ENCODE data around the gene PDAP1. TPM values are rescaled to one million over a fixed set of nuclear protein-coding genes. Genes with fewer than 3 reads are reported as not detected.

PDAP1 gene
- total and polyA plus RNA-seq, 2 of the 8 experiments (the other 6 are each of a cell fraction or from before 2014, with no cell fraction given): 26.6 to 169 TPM

DNA sequence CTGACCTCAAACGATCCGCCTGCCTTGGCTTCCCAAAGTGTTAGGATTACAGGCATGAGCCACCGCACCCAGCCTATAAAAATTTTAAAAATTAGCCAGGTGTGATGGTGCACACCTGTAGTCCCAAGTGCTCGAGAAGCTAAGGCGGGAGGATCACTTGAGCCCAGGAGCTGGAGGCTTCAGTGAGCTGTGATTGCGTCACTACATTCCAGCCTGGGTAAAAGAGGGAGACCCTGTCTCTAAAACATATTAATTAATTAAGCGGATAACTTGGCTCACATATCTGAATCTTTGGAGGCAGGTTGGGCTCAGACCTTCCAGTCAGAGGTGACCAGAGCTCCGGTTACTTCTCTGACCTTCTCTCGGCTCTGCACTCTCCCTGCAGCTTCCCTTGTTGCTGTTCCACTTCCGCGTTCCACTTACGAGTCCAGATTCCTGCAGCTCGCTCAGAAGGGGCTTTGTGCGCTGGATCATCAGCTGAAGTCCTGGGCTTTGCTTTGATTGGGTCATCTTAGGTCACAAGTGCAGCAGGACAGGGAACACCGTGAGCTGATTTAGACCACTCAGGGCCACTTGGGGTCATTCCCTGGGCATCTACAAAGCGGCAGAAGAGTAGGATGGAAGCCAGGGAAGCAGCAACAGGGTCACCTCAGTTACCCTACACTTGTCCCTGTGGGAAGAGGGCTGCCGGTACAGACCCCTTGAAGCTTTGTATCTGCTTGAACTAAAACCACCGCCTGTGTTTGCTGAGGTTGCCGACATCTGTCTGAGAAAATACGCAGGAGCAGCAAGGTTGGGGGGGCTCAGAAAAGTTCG is 35.9 kb downstream of the PDAP1 start:
- Histone ChIP-seq H2AK5ac (ENCODE audit: low read depth, low read length) (no peak overlapping the region), H4K20me1 (replicated peaks in 1 of 2; ENCODE audit: control insufficient read depth in 1 of 2, insufficient read depth in 2 of 2, low read length in 2 of 2) (peaks cover 2 to 4% of the 10 kb centered on the region in 2 experiments), H2BK20ac (ENCODE audit: low read length) (no peak overlapping the region), H4K5ac (ENCODE audit: insufficient read length, low read depth, low read length) (no peak overlapping the region), H2BK15ac (ENCODE audit: low read length) (no peak overlapping the region), H3K4me2 (ENCODE audit: insufficient read depth in 1 of 2, low read depth in 2 of 2, low read length in 2 of 2) (no peak overlapping the region), H3K79me1 (ENCODE audit: low read depth, low read length) (peaks cover 3% of the 10 kb centered on the region; the same call in 1 of the 2 replicates), H2BK12ac (ENCODE audit: low read depth, low read length) (no peak overlapping the region), H3K23me2 (ENCODE audit: low read depth, low read length) (0 out of 2 replicates have a peak, but pooled peaks cover 6% of the 10 kb centered on the region), H3K36me3 (ENCODE audit: control insufficient read depth in 2 of 4, insufficient read depth in 4 of 4, low read length in 3 of 4) (no peaks in the 10 kb centered on the region), H4K8ac (ENCODE audit: extremely low read depth, insufficient read depth, low read length) (0 out of 2 replicates have a peak overlapping the region, but pooled peaks have one; percentile 51), H3K4me1 (replicated peaks in 1 of 4; ENCODE audit: control insufficient read depth in 3 of 4, insufficient read depth in 4 of 4, low read length in 3 of 4) (peaks cover 0 to 2% (median 0%) of the 10 kb centered on the region in 4 experiments; a peak in 1 of 7 replicates), H3K27me3 (replicated peaks in 1 of 4; ENCODE audit: control insufficient read depth in 3 of 4, extremely low read depth in 1 of 4, insufficient read depth in 3 of 4, low read length in 3 of 4) (no peaks in the 10 kb centered on the region), H3K79me2 (ENCODE audit: control insufficient read depth in 1 of 2, insufficient read depth in 2 of 2, low read length in 2 of 2) (peaks cover 0 to 5% of the 10 kb centered on the region in 2 experiments; a peak in 2 of 4 replicates), H3K14ac (ENCODE audit: insufficient read length) (no peak overlapping the region), H2BK5ac (ENCODE audit: low read depth, low read length) (no peak overlapping the region), H3K9ac (replicated peaks in 1 of 4; ENCODE audit: extremely low read depth in 1 of 4, low read depth in 3 of 4, low read length in 3 of 4) (no peak overlapping the region), H2BK120ac (replicated peaks; ENCODE audit: low read depth, low read length) (no peak overlapping the region), H3K9me3 (ENCODE audit: insufficient read depth in 2 of 2, low read depth in 1 of 2, low read length in 1 of 2) (no peaks in the 10 kb centered on the region), H3K27ac (ENCODE audit: low read depth, low read length) (no peak overlapping the region), H4K91ac (replicated peaks; ENCODE audit: insufficient read length, low read length) (no peak overlapping the region), H3K23ac (ENCODE audit: insufficient read length) (no peak overlapping the region), H3K4me3 (ENCODE audit: extremely low read depth in 1 of 4, insufficient read depth in 2 of 4, low read depth in 3 of 4, low read length in 4 of 4) (no peak overlapping the region), H3K56ac (replicated peaks; ENCODE audit: insufficient read length, low read depth, low read length) (no peak overlapping the region), H3K4ac (replicated peaks; ENCODE audit: insufficient read length, low read depth, low read length) (no peak overlapping the region), H3K18ac (ENCODE audit: extremely low read depth, low read length) (no peak overlapping the region), H2AFZ (ENCODE audit: low read length) (no peak overlapping the region)
- WGBS, 2 experiments (ENCODE audit: extremely low coverage in 1 of 2, insufficient coverage in 1 of 2, insufficient read length in 1 of 2, insufficient replicate concordance in 2 of 2, low coverage in 1 of 2, low lambda C conversion rate in 2 of 2, missing lambda C conversion rate in 1 of 2): 85% methylated on average over 21 of the region's 21 CpGs; no CpG with 5 or more reads in 1 of the 2 experiments
- TF ChIP-seq CEBPB (IDR thresholded peaks at IDR 0.05; ENCODE audit: low read depth, low read length) (peak; percentile 73), BACH1 (IDR thresholded peaks at IDR 0.05; ENCODE audit: low read length) (no peak)
- POLR2A ChIA-PET (ENCODE audit: partially characterized antibody): interaction anchor here (0.7 to 5.5 kb wide), 7 partner anchors 12 to 706 kb away, joined by 3 to 49 read pairs (median 4); partner anchors contain the start of genes BUD31 and PDAP1
- DNase-seq (ENCODE audit: low read depth in 1 of 2, low spot score in 2 of 2): no peak
- CTCF ChIA-PET (ENCODE audit: partially characterized antibody): interaction anchor here (0.8 to 1.9 kb wide), 6 partner anchors 9 to 333 kb away, joined by 3 to 7 read pairs (median 4); no protein-coding TSS in a partner anchor
- FAIRE-seq: no peak
